GM10266 (cell line): ENCODE measurements around the gene FRMPD2.

Experiments
- DNase-seq: peaks from one replicate; pipeline ENCODE4 v3.0.0; 2012; ENCODE audit errors: extremely low spot score
- TF ChIP-seq, protein P1 (sequence below): IDR thresholded peaks from 2 replicates; pipeline ENCODE4 v1.5.1; 2012; ENCODE audit warnings: mild to moderate bottlenecking, low read depth; ENCODE audit not compliant: control insufficient read depth, insufficient read depth; ENCODE audit errors: missing control alignments

FRMPD2 gene

DNA sequence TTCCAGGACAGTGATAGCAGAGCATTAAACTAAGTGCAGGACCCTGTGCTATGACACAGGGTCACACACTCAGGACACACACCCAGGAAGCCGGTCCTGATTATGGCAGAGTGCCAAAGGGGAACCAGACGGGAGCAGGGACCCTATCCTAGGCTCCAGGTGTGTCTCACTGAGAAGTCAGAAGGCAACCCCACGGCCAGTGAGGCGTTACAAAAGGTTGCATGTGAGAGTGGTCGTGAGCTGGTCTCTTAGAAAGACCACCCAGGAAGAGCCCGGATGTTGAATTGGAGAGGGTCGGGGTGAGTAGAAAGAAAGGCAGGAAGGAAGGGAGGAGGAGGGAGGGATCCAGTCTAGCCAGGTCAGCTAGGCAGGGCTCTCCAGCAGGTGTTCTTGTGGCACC lies 31.0 kb downstream of the FRMPD2 start:
- DNase-seq: no peak
- TF ChIP-seq, protein P1, sequence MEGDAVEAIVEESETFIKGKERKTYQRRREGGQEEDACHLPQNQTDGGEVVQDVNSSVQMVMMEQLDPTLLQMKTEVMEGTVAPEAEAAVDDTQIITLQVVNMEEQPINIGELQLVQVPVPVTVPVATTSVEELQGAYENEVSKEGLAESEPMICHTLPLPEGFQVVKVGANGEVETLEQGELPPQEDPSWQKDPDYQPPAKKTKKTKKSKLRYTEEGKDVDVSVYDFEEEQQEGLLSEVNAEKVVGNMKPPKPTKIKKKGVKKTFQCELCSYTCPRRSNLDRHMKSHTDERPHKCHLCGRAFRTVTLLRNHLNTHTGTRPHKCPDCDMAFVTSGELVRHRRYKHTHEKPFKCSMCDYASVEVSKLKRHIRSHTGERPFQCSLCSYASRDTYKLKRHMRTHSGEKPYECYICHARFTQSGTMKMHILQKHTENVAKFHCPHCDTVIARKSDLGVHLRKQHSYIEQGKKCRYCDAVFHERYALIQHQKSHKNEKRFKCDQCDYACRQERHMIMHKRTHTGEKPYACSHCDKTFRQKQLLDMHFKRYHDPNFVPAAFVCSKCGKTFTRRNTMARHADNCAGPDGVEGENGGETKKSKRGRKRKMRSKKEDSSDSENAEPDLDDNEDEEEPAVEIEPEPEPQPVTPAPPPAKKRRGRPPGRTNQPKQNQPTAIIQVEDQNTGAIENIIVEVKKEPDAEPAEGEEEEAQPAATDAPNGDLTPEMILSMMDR: no peak

DNA sequence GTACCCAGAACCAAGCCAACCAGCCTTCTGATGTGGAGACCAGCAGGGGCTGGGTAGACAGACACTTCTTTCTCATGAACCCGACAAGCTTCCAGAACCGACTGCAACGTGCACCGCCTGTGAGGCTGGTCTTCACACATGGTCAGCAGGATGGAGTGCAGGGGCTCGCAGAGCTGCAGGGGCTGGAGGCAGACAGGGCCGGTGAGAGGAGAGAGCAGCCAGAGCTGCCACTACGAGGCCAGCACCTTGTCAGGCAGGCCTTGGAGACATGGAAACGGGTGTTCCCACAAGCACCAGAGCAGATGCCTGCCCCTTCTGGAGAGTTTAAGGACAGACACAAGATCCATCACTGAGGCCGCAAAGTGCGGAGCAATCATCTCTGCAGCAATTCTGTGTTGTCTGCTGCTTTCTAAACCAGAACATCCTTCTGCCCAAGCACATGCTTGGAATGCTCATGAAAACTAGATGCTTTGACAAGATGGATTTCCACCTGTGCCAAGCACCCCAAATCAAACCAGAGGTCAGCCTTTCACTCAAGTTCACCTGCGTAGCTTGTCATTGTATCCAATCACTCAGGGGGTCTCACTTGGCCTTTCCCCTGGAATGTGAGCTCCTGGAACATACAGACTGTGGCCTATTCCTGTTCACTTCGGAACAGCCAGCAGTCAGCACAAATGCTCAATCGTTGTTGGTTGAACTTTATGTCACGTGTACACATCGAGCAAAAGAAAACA lies 32.2 kb downstream of the FRMPD2 start:
- TF ChIP-seq, protein P1: no peak
- no peak for DNase-seq

DNA sequence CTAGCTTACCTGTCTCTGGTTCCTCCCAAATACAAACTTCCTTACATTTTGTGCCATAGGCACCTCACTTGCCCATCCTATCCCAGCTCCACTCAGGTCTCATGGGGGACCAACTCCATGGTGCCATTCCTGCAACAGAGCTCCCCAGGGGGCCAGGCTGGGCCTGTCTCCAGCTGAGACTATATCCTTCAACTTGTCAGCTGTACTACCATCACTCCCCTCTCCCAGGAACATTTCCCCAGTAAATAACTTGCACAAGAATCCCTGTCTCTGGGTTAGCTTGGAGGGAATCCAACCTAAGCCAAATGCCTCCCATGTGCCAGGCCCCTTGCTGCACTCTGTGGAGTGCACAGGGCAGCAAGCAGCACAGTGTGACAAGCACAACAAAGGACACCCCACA lies 33.2 kb downstream of the FRMPD2 start:
- TF ChIP-seq, protein P1: no peak
- DNase-seq: no peak

DNA sequence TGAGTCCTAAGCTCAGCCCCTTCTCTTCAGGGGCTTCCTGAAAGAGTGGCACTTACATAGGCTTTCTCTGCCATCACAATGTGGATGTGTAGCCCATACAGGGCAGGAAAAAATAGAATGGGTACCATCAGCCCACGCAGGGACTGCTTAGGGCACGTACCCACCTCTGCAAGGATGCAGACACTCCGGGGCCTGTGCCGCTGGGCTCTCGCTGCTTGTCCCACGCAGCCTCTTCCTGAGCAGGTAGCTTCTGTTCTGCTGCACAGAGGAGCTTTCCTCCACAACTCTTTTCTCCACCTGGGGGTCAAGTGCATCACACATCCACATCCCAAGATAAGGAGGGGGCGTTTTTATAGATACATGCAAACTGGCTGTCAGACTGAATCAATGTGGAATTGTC lies 34.3 kb downstream of the FRMPD2 start:
- TF ChIP-seq, protein P1: no peak

DNA sequence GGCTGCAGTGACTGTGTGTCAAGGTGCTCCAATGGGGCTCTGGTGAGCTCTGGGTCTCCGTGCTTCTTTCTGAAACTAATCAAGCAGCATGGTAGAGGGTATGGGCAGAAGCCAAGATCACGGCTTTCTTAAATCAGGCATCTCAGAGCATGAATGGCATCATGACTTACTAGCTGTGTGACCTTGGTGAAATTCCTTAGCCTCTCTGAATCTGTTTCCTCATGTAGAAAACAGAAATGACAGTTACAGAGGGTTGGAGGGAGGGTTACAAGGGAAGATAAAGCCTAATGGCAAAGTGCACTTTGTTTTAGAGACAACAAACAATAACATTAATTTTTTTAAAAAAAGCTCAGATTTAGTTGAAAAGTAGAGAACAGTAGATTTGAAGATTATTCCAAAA lies 34.9 kb downstream of the FRMPD2 start:
- no peak for DNase-seq
- TF ChIP-seq, protein P1: no peak

More for the DNA sequence above, 34.3 kb downstream of the FRMPD2 start:
- no peak for DNase-seq

DNA sequence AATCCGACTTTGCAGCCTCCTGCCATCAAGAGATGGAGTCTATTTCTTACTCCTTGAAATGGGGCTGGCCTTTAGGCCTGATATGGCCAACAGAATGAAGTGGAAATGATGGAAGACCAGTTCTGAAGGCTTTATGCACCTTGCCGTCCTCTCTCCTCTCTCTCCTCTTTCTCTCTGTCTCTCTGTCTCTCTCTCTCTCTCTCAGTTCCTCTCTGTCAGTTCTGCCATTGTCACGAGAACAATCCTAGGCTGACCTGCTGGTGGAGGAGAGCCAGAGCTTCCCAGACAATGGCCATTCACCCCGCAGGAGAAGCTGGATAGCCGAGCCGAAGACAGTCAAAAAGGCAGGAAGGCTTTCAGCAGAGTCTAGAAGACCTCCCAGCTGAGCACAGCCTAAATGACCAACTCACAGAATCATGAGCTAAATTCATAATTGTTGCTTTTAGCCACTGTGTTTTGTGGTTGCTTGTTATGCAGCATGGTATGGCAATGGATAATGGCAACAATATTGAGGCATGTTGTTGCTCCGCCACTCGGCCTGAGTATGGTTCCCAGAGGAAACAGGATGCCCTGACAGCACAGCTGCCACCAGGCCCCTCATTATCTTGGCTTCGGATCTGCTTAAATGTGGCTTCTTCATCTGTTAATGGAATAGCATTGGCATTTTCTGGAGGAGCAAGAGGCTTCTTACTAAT lies 35.5 kb downstream of the FRMPD2 start:
- TF ChIP-seq, protein P1: no peak
- DNase-seq: no peak
